Sigmoid colon (tissue), 7 donors: ENCODE results near the gene NRG3. TPM values are rescaled to one million over a fixed set of nuclear protein-coding genes. Genes with fewer than 3 reads are reported as not detected.

Experiments used
- DNase-seq: peaks from one replicate; pipeline ENCODE4 v3.0.0-alpha.2; 2019
- H3K27ac ChIP-seq, 4 donors: fragments of 200-600 bp; sonication (generic); one replicate each; pipeline ENCODE4 v1.5.1; 2016 to 2019; ENCODE audit warnings: mild to moderate bottlenecking in 1 of 4
- H3K27me3 ChIP-seq, 3 donors: fragments of 200-600 bp; sonication (generic); one replicate each; pipeline ENCODE4 v1.5.1; 2019; ENCODE audit warnings: mild to moderate bottlenecking in 1 of 3
- H3K36me3 ChIP-seq, 4 donors: fragments of 200-600 bp; sonication (generic); one replicate each; pipeline ENCODE4 v1.5.1; 2016 to 2019
- H3K4me1 ChIP-seq, 4 donors: fragments of 200-600 bp; sonication (generic); one replicate each; pipeline ENCODE4 v1.5.1; 2017 to 2019
- H3K4me3 ChIP-seq, 4 donors: fragments of 200-600 bp; sonication (generic); one replicate each; pipeline ENCODE4 v1.5.1; 2017 to 2019; ENCODE audit warnings: mild to moderate bottlenecking in 2 of 4, moderate library complexity in 1 of 4
- H3K9me3 ChIP-seq, 4 donors: fragments of 200-600 bp in 3 of 4; sonication (generic) in 3 of 4; one replicate each; pipeline versions ENCODE4 v1.5.1 to v1.6.1; 2013 to 2019
- EP300 ChIP-seq, 4 donors: sonication (generic); formaldehyde crosslinking; IDR thresholded peaks; one replicate each; pipeline ENCODE4 v1.6.1; 2017; ENCODE audit warnings: antibody characterized with exemption in 4 of 4
- POLR2A ChIP-seq, 2 donors: fragments of 450-650 bp; IDR thresholded peaks; one replicate each; pipeline ENCODE4 v1.6.1; 2016; ENCODE audit warnings: antibody characterized with exemption in 2 of 2, mild to moderate bottlenecking in 2 of 2, moderate library complexity in 2 of 2
- POLR2AphosphoS5 ChIP-seq, 4 donors: sonication (generic); formaldehyde crosslinking; IDR thresholded peaks; one replicate each; pipeline ENCODE4 v1.6.1; 2017; ENCODE audit warnings: antibody characterized with exemption in 4 of 4
- WGBS, 2 donors: extraction: QIAGEN DNeasy Blood & Tissue Kit; methylation state at CpG; one replicate each; pipeline ENCODE4 v1.1.7; 2013; 5-methylcytosine and 5-hydroxymethylcytosine counted together
- intact Hi-C: fragments of 100-400 bp; cut with DNase I; formaldehyde crosslinking; loops from one replicate; pipeline ENCODE4 v1.15.1; 2023
- polyA plus RNA-seq, 3 donors: library from polyadenylated mRNA; stranded (reverse); fragments of 200-250 nt; gene quantifications; one replicate each; pipeline ENCODE4 v1.2.3, GENCODE V29; 2013
- total RNA-seq, 4 donors: library from RNA; depleted of rRNA; stranded (reverse); fragments of >200 nt; gene quantifications; one replicate each; pipeline ENCODE4 v1.1.0, GENCODE V29; 2016
- TF ChIP-seq, protein P1 (sequence below), 4 experiments: fragments of 450-650 bp in 3 of 4; fragments of 200-600 bp in 1 of 4; IDR thresholded peaks; one replicate each; pipeline ENCODE4 v1.5.1; 2016 to 2019; ENCODE audit warnings: antibody characterized with exemption in 4 of 4, mild to moderate bottlenecking in 3 of 4, moderate library complexity in 2 of 4
- donor health status: healthy with polysubstance abuse.
- donor health status: Bipolar disorder and iron deficiency.
- donor health status: healthy.

NRG3 gene
- total and polyA plus RNA-seq, 7 donors: 0.17 to 2.2 (median 0.82) TPM; not detected in 2

DNA sequence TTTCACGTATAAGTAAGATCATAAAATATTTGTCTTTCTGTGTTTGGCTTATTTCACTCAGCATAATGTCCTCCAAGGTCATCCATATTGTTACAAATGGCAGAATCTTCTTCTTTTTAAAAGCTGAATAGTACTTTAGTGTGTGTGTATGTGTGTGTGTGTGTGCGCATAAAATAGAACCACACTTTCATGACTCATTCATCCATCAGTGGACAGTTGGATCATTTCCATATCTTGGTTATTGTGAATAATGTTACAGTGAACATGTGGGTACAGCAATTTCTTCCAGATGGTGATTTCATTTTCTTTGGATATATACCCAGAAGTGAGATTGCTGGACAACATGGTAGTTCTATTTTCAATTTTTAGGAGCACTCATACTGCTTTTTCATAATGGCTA lies 622.4 kb downstream of the NRG3 start:
- no peak for TF ChIP-seq EP300 (IDR thresholded peaks at IDR 0.05)
- TF ChIP-seq, protein P1, sequence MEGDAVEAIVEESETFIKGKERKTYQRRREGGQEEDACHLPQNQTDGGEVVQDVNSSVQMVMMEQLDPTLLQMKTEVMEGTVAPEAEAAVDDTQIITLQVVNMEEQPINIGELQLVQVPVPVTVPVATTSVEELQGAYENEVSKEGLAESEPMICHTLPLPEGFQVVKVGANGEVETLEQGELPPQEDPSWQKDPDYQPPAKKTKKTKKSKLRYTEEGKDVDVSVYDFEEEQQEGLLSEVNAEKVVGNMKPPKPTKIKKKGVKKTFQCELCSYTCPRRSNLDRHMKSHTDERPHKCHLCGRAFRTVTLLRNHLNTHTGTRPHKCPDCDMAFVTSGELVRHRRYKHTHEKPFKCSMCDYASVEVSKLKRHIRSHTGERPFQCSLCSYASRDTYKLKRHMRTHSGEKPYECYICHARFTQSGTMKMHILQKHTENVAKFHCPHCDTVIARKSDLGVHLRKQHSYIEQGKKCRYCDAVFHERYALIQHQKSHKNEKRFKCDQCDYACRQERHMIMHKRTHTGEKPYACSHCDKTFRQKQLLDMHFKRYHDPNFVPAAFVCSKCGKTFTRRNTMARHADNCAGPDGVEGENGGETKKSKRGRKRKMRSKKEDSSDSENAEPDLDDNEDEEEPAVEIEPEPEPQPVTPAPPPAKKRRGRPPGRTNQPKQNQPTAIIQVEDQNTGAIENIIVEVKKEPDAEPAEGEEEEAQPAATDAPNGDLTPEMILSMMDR (IDR thresholded peaks at IDR 0.05): no peak
- no peak for TF ChIP-seq POLR2A (IDR thresholded peaks at IDR 0.05)
- TF ChIP-seq POLR2AphosphoS5 (IDR thresholded peaks at IDR 0.05): no peak
- Histone ChIP-seq H3K27me3 (no peaks in the 10 kb centered on the region), H3K4me1 (no peaks in the 10 kb centered on the region), H3K36me3 (no peaks in the 10 kb centered on the region), H3K9me3 (no peaks in the 10 kb centered on the region), H3K27ac (no peak overlapping the region), H3K4me3 (no peak overlapping the region)
- intact Hi-C loops: no loop called here
- 82 to 88% methylated on average over 2 of the region's 2 CpGs for WGBS, 2 donors
- DNase-seq: no peak

DNA sequence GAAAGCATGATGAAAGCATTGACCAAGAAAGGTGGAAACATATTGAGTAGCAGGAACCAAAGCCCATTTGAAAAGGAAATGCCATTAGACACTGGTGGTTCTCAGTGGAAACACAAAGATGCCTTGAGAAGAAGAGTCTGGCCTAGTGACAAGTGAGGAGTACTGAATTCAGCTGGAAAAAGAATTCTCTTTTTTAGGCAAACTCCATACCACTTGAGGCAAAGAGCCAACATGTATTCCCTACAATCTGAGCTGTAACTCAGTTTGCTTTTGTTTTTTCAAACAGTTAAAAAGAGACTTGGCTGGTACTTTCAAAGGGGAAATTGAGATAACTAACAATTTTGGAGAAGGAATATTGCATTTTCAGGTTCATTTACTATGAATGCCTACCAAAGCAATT lies 624.0 kb downstream of the NRG3 start:
- H3K36me3 ChIP-seq: no peaks in the 10 kb centered on the region
- no peak overlapping the region for H3K27ac ChIP-seq
- no peak for DNase-seq
- TF ChIP-seq, protein P1 (IDR thresholded peaks at IDR 0.05): no peak
- TF ChIP-seq EP300 (IDR thresholded peaks at IDR 0.05): no peak
- H3K4me3 ChIP-seq: no peak overlapping the region
- no peaks in the 10 kb centered on the region for H3K9me3 ChIP-seq
- H3K4me1 ChIP-seq: no peaks in the 10 kb centered on the region
- H3K27me3 ChIP-seq: no peaks in the 10 kb centered on the region
- intact Hi-C loops: no loop called here

DNA sequence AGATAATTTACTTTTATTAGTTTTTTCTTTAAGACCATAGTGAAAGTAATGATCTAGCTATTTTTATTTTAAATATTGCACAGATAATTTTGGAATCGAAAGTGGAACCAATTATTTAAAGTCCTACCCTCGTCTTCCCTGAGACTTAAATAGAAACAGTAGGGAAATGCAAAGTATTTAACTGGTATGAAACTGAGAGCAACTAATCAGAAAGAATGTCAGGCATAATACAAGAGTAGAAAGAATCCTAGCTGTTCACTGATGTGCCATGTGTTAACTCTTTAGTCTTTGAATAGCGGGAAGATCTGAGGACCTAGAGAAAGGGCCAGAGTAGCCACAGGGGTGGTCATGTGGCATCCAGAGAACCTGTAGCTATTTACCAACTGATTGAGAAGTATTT lies 630.0 kb downstream of the NRG3 start:
- 78 to 81% methylated on average over 3 of the region's 3 CpGs for WGBS, 2 donors
- intact Hi-C loops: no loop called here

GRCh38 chr10:82506680-82507376 lies 631.8 kb downstream of the NRG3 start:
- intact Hi-C loops: no loop called here
- Histone ChIP-seq H3K4me1 (no peaks in the 10 kb centered on the region), H3K36me3 (no peaks in the 10 kb centered on the region), H3K4me3 (no peak overlapping the region), H3K27me3 (no peaks in the 10 kb centered on the region), H3K27ac (no peak overlapping the region), H3K9me3 (no peaks in the 10 kb centered on the region)
- 66 to 79% methylated on average over 3 of the region's 3 CpGs for WGBS, 2 donors
- TF ChIP-seq EP300 (IDR thresholded peaks at IDR 0.05) (no peak), POLR2A (IDR thresholded peaks at IDR 0.05) (no peak), POLR2AphosphoS5 (IDR thresholded peaks at IDR 0.05) (no peak)
- TF ChIP-seq, protein P1 (IDR thresholded peaks at IDR 0.05): no peak
- DNase-seq: no peak

More for the DNA sequence above, 630.0 kb downstream of the NRG3 start:
- DNase-seq: no peak
- no peaks in the 10 kb centered on the region for H3K36me3 ChIP-seq
- TF ChIP-seq, protein P1 (IDR thresholded peaks at IDR 0.05): no peak
- TF ChIP-seq EP300 (IDR thresholded peaks at IDR 0.05) (no peak), POLR2AphosphoS5 (IDR thresholded peaks at IDR 0.05) (no peak), POLR2A (IDR thresholded peaks at IDR 0.05) (no peak)
- H3K4me1 ChIP-seq: no peaks in the 10 kb centered on the region
- no peak overlapping the region for H3K27ac ChIP-seq
- no peak overlapping the region for H3K4me3 ChIP-seq
- no peaks in the 10 kb centered on the region for H3K9me3 ChIP-seq
- no peaks in the 10 kb centered on the region for H3K27me3 ChIP-seq

GRCh38 chr10:82515256-82515655 lies 640.3 kb downstream of the NRG3 start:
- WGBS, 2 donors: 81 to 87% methylated on average over 1 of the region's 1 CpG
- no peak for TF ChIP-seq POLR2A (IDR thresholded peaks at IDR 0.05)
- no peak for TF ChIP-seq POLR2AphosphoS5 (IDR thresholded peaks at IDR 0.05)
- TF ChIP-seq, protein P1 (IDR thresholded peaks at IDR 0.05): no peak
- TF ChIP-seq EP300 (IDR thresholded peaks at IDR 0.05): no peak
- Histone ChIP-seq H3K9me3 (peaks cover 0 to 2% (median 0%) of the 10 kb centered on the region in 4 donors), H3K4me3 (no peak overlapping the region), H3K27ac (no peak overlapping the region), H3K27me3 (no peaks in the 10 kb centered on the region), H3K36me3 (no peaks in the 10 kb centered on the region), H3K4me1 (no peaks in the 10 kb centered on the region)
- intact Hi-C loops: no loop called here
- no peak for DNase-seq
